HCT116 (cell line): Measurements from ENCODE around the gene TENM3. TPM values are rescaled to one million over a fixed set of nuclear protein-coding genes. Genes with fewer than 3 reads are reported as not detected.

ENCODE experiments used
- ATAC-seq: fragments of 200-7000 bp; cut with Tn5 transposase; 2 replicates; pipeline ENCODE4 v1.9.1; 2020; ENCODE audit warnings: mild to moderate bottlenecking, moderate library complexity
- BruUV-seq: library from RNA; stranded (reverse); fragments of 400-500 nt; replicated peaks from 2 replicates; lab custom pipeline; 2021; lab: Mats Ljungman, UMichigan
- CTCF ChIA-PET: fragments of 300-600 bp; sonication (Branson Sonifier 250); formaldehyde crosslinking; loops from one replicate; lab custom pipeline; 2021; ENCODE audit warnings: antibody characterized with exemption; lab: Charles Lee
- POLR2A ChIA-PET: fragments of 300-600, 350-600 bp; sonication (Branson Sonifier 250); formaldehyde crosslinking; loops from one replicate; lab custom pipeline; 2021; ENCODE audit warnings: antibody characterized with exemption; lab: Charles Lee
- RAD21 ChIA-PET, 2 experiments: fragments of 300-600 bp; sonication (Branson Sonifier 250); formaldehyde crosslinking; loops; one replicate each; lab custom pipeline; 2023; ENCODE audit warnings: low total read pairs in 2 of 2; ENCODE audit not compliant: uncharacterized antibody in 2 of 2, unreplicated experiment in 2 of 2, low non-redundant PET in 1 of 2; lab: Charles Lee
- DNase-seq: peaks from one replicate; pipeline ENCODE4 v3.0.0-alpha.2; 2010; ENCODE audit warnings: low read depth, low spot score
- H2AFZ ChIP-seq: fragments of 200-600 bp; shearing (Covaris generic), sonication (generic); 2 replicates; pipeline ENCODE4 v1.6.1; 2017; ENCODE audit warnings: low read depth, mixed run types, mixed read lengths, antibody characterized with exemption, low read length; ENCODE audit not compliant: poor library complexity, severe bottlenecking
- H3K27ac ChIP-seq: 2 replicates; pipeline ENCODE4 v1.5.1; 2012; ENCODE audit warnings: low read depth, low read length
- H3K27me3 ChIP-seq: fragments of 200-600 bp; sonication (generic); 2 replicates; pipeline ENCODE4 v1.6.1; 2016; ENCODE audit warnings: mixed run types, low read length, mixed read lengths; ENCODE audit not compliant: insufficient read depth
- H3K36me3 ChIP-seq, 2 experiments: fragments of 200-500 bp in 1 of 2; fragments of 200-600 bp in 1 of 2; sonication (Bioruptor generic) in 1 of 2; sonication (generic) in 1 of 2; 2 replicates each; pipeline versions ENCODE4 v1.5.1 to v1.6.1; 2014 to 2016; ENCODE audit warnings: low read length in 2 of 2, inconsistent platforms in 1 of 2, mixed read lengths in 1 of 2, mixed run types in 1 of 2; ENCODE audit not compliant: insufficient read depth in 2 of 2, control insufficient read depth in 1 of 2
- H3K4me1 ChIP-seq, 2 experiments: fragments of 200-600 bp in 1 of 2; sonication (generic) in 1 of 2; 2 replicates each; pipeline versions ENCODE4 v1.5.1 to v1.6.1; 2012 to 2017; ENCODE audit warnings: low read length in 2 of 2, inconsistent platforms in 1 of 2, mild to moderate bottlenecking in 1 of 2, mixed read lengths in 1 of 2, mixed run types in 1 of 2, moderate library complexity in 1 of 2; ENCODE audit not compliant: insufficient read depth in 2 of 2, control insufficient read depth in 1 of 2
- H3K4me2 ChIP-seq: fragments of 200-600 bp; sonication (generic); 2 replicates; pipeline ENCODE4 v1.6.1; 2017; ENCODE audit warnings: mixed run types, low read length, mixed read lengths
- H3K4me3 ChIP-seq, 2 experiments: fragments of 200-600 bp in 1 of 2; sonication (generic) in 1 of 2; replicated peaks in 1 of 2; 2 replicates each; pipeline ENCODE4 v1.5.1; 2011 to 2016; ENCODE audit warnings: low read length in 2 of 2, control low read depth in 1 of 2, low read depth in 1 of 2, mild to moderate bottlenecking in 1 of 2, mixed read lengths in 1 of 2, mixed run types in 1 of 2
- H3K79me2 ChIP-seq: fragments of 200-600 bp; sonication (generic); 2 replicates; pipeline ENCODE4 v1.6.1; 2017; ENCODE audit warnings: mild to moderate bottlenecking, mixed run types, low read length, moderate library complexity, mixed read lengths; ENCODE audit not compliant: insufficient read depth
- H3K9ac ChIP-seq: fragments of 200-600 bp; sonication (generic); 2 replicates; pipeline ENCODE4 v1.6.1; 2016; ENCODE audit warnings: low read length, mixed read lengths
- H3K9me2 ChIP-seq: fragments of 200-600 bp; sonication (generic), shearing (Covaris generic); 2 replicates; pipeline ENCODE4 v1.6.1; 2017; ENCODE audit warnings: mixed run types, mild to moderate bottlenecking, moderate library complexity; ENCODE audit not compliant: insufficient read depth
- H3K9me3 ChIP-seq, 2 experiments: fragments of 200-500 bp in 1 of 2; fragments of 200-600 bp in 1 of 2; sonication (Bioruptor generic) in 1 of 2; sonication (generic) in 1 of 2; 2 replicates each; pipeline ENCODE4 v1.6.1; 2014 to 2017; ENCODE audit warnings: low read length in 2 of 2, mixed read lengths in 2 of 2, inconsistent platforms in 1 of 2, low read depth in 1 of 2, mild to moderate bottlenecking in 1 of 2, mixed run types in 1 of 2, moderate library complexity in 1 of 2; ENCODE audit not compliant: control insufficient read depth in 1 of 2, insufficient read depth in 1 of 2
- H4K20me1 ChIP-seq: fragments of 200-600 bp; sonication (generic), shearing (Covaris generic); 2 replicates; pipeline ENCODE4 v1.6.1; 2017; ENCODE audit warnings: mixed run types, mild to moderate bottlenecking, moderate library complexity; ENCODE audit not compliant: insufficient read depth
- ATF3 ChIP-seq: IDR thresholded peaks from 2 replicates; pipeline ENCODE4 v1.6.1; 2012
- CBX3 ChIP-seq: IDR thresholded peaks from 2 replicates; pipeline ENCODE4 v1.6.1; 2012; ENCODE audit warnings: low read depth
- CEBPB ChIP-seq: IDR thresholded peaks from 2 replicates; pipeline ENCODE4 v1.6.1; 2012; ENCODE audit warnings: low read depth
- CTCF ChIP-seq, 3 experiments: fragments of 200-600 bp in 1 of 3; sonication (generic) in 1 of 3; IDR thresholded peaks in 2 of 3; conservative IDR thresholded peaks in 1 of 3; 2 replicates each; pipeline ENCODE4 v1.5.1; 2012 to 2017; ENCODE audit warnings: low read depth in 2 of 3, low read length in 2 of 3, antibody characterized with exemption in 1 of 3, borderline replicate concordance in 1 of 3, control low read depth in 1 of 3, mild to moderate bottlenecking in 1 of 3, mixed read lengths in 1 of 3, mixed run types in 1 of 3, moderate library complexity in 1 of 3; ENCODE audit not compliant: insufficient read depth in 1 of 3
- ELF1 ChIP-seq: IDR thresholded peaks from 2 replicates; pipeline ENCODE4 v1.6.1; 2012; ENCODE audit warnings: low read depth, borderline replicate concordance
- EZH2 ChIP-seq: fragments of 200-600 bp; sonication (generic); IDR thresholded peaks from 2 replicates; pipeline ENCODE4 v1.6.1; 2017; ENCODE audit warnings: antibody characterized with exemption, mixed run types
- EZH2phosphoT487 ChIP-seq: fragments of 200-600 bp; IDR thresholded peaks from 2 replicates; pipeline ENCODE4 v1.6.1; 2018; ENCODE audit warnings: antibody characterized with exemption, borderline replicate concordance
- FOSL1 ChIP-seq: IDR thresholded peaks from 2 replicates; pipeline ENCODE4 v1.6.1; 2012; ENCODE audit warnings: low read depth
- JUND ChIP-seq: IDR thresholded peaks from 2 replicates; pipeline ENCODE4 v1.6.1; 2012
- MAX ChIP-seq: IDR thresholded peaks from 2 replicates; pipeline ENCODE4 v1.6.1; 2012
- POLR2AphosphoS5 ChIP-seq: IDR thresholded peaks from 2 replicates; pipeline ENCODE4 v1.6.1; 2011; ENCODE audit warnings: mild to moderate bottlenecking, low read depth, low read length, moderate library complexity
- RAD21 ChIP-seq: IDR thresholded peaks from 2 replicates; pipeline ENCODE4 v1.6.1; 2012; ENCODE audit warnings: low read depth, mild to moderate bottlenecking
- SP1 ChIP-seq: IDR thresholded peaks from 2 replicates; pipeline ENCODE4 v1.6.1; 2012; ENCODE audit warnings: low read depth
- SRF ChIP-seq: IDR thresholded peaks from 2 replicates; pipeline ENCODE4 v1.6.1; 2012; ENCODE audit warnings: low read depth
- ZBTB33 ChIP-seq: IDR thresholded peaks from 2 replicates; pipeline ENCODE4 v1.6.1; 2011; ENCODE audit warnings: mild to moderate bottlenecking, low read length, moderate library complexity; ENCODE audit not compliant: insufficient replicate concordance; ENCODE audit errors: extremely low read depth
- ZFX ChIP-seq: fragments of 450-650 bp; IDR thresholded peaks from 2 replicates; pipeline ENCODE4 v1.6.1; 2017
- ZNF274 ChIP-seq: fragments of 200-500 bp; sonication (Bioruptor generic); IDR thresholded peaks from 2 replicates; pipeline ENCODE4 v1.6.1; 2014; ENCODE audit warnings: mild to moderate bottlenecking, low read depth, low read length, inconsistent platforms
- intact Hi-C: fragments of 100-400 bp; cut with micrococcal nuclease; formaldehyde crosslinking; loops from 2 replicates; pipeline ENCODE4 v1.10.0; 2022
- total RNA-seq: library from RNA; stranded (reverse); gene quantifications from one replicate; pipeline ENCODE4 v1.2.1, GENCODE V29; 2021; ENCODE audit not compliant: unreplicated experiment

TENM3 gene
- total RNA-seq, 1 experiment from 2014 or later = 0.54 TPM

GRCh38 chr4:182344968-182345367 is 101.8 kb downstream of the TENM3 start:
- intact Hi-C loops = no loop called here
- peaks cover 25% of the 10 kb centered on the region; the same call in 1 of the 2 replicates for H3K27me3 ChIP-seq
- CTCF ChIA-PET = no interaction called here
- TF ChIP-seq EZH2 = no peak
- TF ChIP-seq FOSL1 = no peak
- TF ChIP-seq SP1 = no peak
- no peak for TF ChIP-seq EZH2phosphoT487
- TF ChIP-seq ELF1 = no peak
- TF ChIP-seq RAD21 = no peak
- no peak for TF ChIP-seq POLR2AphosphoS5
- no peak for TF ChIP-seq CBX3
- no peak for TF ChIP-seq JUND
- no peak for TF ChIP-seq MAX
- TF ChIP-seq CEBPB = no peak
- no peak for TF ChIP-seq ZNF274
- no peak for TF ChIP-seq SRF
- POLR2A ChIA-PET = no interaction called here
- ATAC-seq (no peak), DNase-seq (no peak)
- RAD21 ChIA-PET = no interaction called here
- H3K9ac ChIP-seq = no peak overlapping the region
- H3K36me3 ChIP-seq = no peaks in the 10 kb centered on the region
- no peak overlapping the region for H3K4me3 ChIP-seq
- no peak overlapping the region for H3K4me2 ChIP-seq
- H2AFZ ChIP-seq = no peak overlapping the region
- H3K4me1 ChIP-seq = no peaks in the 10 kb centered on the region
- no peaks in the 10 kb centered on the region for H3K9me2 ChIP-seq
- BruUV-seq = no TSS peak
- no peaks in the 10 kb centered on the region for H3K9me3 ChIP-seq
- H3K27ac ChIP-seq = no peak overlapping the region
- no peaks in the 10 kb centered on the region for H4K20me1 ChIP-seq
- no peaks in the 10 kb centered on the region for H3K79me2 ChIP-seq

GRCh38 chr4:182346250-182346649 is 103.0 kb downstream of the TENM3 start:
- DNase-seq (no peak), ATAC-seq (no peak)
- ChIA-PET CTCF (no interaction called here), POLR2A (no interaction called here), RAD21 (no interaction called here)
- Histone ChIP-seq H3K9me2 (no peaks in the 10 kb centered on the region), H3K79me2 (no peaks in the 10 kb centered on the region), H3K9ac (no peak overlapping the region), H3K4me3 (no peak overlapping the region), H2AFZ (no peak overlapping the region), H3K36me3 (no peaks in the 10 kb centered on the region), H3K27me3 (peaks cover 25% of the 10 kb centered on the region; the same call in 1 of the 2 replicates), H3K4me2 (no peak overlapping the region), H3K9me3 (no peaks in the 10 kb centered on the region), H4K20me1 (no peaks in the 10 kb centered on the region), H3K27ac (no peak overlapping the region), H3K4me1 (no peaks in the 10 kb centered on the region)
- intact Hi-C loops = no loop called here
- no TSS peak for BruUV-seq
- TF ChIP-seq ZBTB33 (no peak), ATF3 (no peak), POLR2AphosphoS5 (no peak), CBX3 (no peak), ZFX (no peak), CTCF (IDR thresholded peaks at IDR 0.05 in 2 of 3, conservative IDR thresholded peaks at IDR 0.05 in 1 of 3; ENCODE audit: borderline replicate concordance in 1 of 3, insufficient read depth in 1 of 3, low read depth in 2 of 3, low read length in 2 of 3) (no peak), RAD21 (no peak)
- TF ChIP-seq, all 23 proteins: peak for 0
